ENCODE measurements around the gene NRXN3.

The NRXN3 gene

GRCh38 chr14:79825046-79825521, 1654.9 kb downstream of the NRXN3 start:
- no peaks in the 10 kb centered on the region for H3K9me3 ChIP-seq (ENCODE audit: control insufficient read depth, insufficient read depth, low read depth, low read length)
- H3K4me3 ChIP-seq (ENCODE audit: low read depth, low read length) = no peak overlapping the region
- H3K27ac ChIP-seq (ENCODE audit: extremely low read depth, low read depth, low read length) = no peak overlapping the region
- ChIA-PET CTCF (interaction anchor here (1.0 kb wide), 1 partner anchor 866 kb away, joined by 3 read pairs; no protein-coding TSS in a partner anchor), POLR2A (no interaction called here)
- no peaks in the 10 kb centered on the region for H3K36me3 ChIP-seq (ENCODE audit: control insufficient read depth in 2 of 2, insufficient read depth in 1 of 2, low read length in 2 of 2)
- no peaks in the 10 kb centered on the region for H3K4me1 ChIP-seq (ENCODE audit: control insufficient read depth, insufficient read depth, low read length)
- no peak for TF ChIP-seq ZNF530 (tag by site-specific recombination; IDR thresholded peaks at IDR 0.05; ENCODE audit: low read depth)
- TF ChIP-seq GLI2 (tag by site-specific recombination; IDR thresholded peaks at IDR 0.05; ENCODE audit: borderline replicate concordance, low read depth) = no peak
- TF ChIP-seq SETDB1 (IDR thresholded peaks at IDR 0.05; ENCODE audit: insufficient read length, low read length) = no peak

- Histone ChIP-seq H3K27ac (ENCODE audit: extremely low read depth, low read depth, low read length) (no peak overlapping the region), H3K4me1 (ENCODE audit: control insufficient read depth, insufficient read depth, low read length) (no peaks in the 10 kb centered on the region), H3K4me3 (ENCODE audit: low read depth, low read length) (no peak overlapping the region), H3K36me3 (ENCODE audit: control insufficient read depth in 2 of 2, insufficient read depth in 1 of 2, low read length in 2 of 2) (no peaks in the 10 kb centered on the region), H3K9me3 (ENCODE audit: control insufficient read depth, insufficient read depth, low read depth, low read length) (no peaks in the 10 kb centered on the region)
- POLR2A ChIA-PET = no interaction called here
- TF ChIP-seq GLIS1 (tag by site-specific recombination; IDR thresholded peaks at IDR 0.05) (no peak), ZNF324 (tag by site-specific recombination; IDR thresholded peaks at IDR 0.05) (no peak), ZNF248 (tag by site-specific recombination; IDR thresholded peaks at IDR 0.05) (no peak), BCL11A (tag by site-specific recombination; IDR thresholded peaks at IDR 0.05; ENCODE audit: low read depth) (no peak), ZNF140 (tag by site-specific recombination; IDR thresholded peaks at IDR 0.05) (no peak), ZFP37 (tag by site-specific recombination; IDR thresholded peaks at IDR 0.05) (no peak), ZNF629 (tag by site-specific recombination; IDR thresholded peaks at IDR 0.05) (no peak), ZNF561 (tag by site-specific recombination; IDR thresholded peaks at IDR 0.05; ENCODE audit: borderline replicate concordance) (no peak), ZNF677 (tag by site-specific recombination; IDR thresholded peaks at IDR 0.05) (no peak), INSM2 (tag by site-specific recombination; IDR thresholded peaks at IDR 0.05) (no peak)
- TF ChIP-seq, protein P1, sequence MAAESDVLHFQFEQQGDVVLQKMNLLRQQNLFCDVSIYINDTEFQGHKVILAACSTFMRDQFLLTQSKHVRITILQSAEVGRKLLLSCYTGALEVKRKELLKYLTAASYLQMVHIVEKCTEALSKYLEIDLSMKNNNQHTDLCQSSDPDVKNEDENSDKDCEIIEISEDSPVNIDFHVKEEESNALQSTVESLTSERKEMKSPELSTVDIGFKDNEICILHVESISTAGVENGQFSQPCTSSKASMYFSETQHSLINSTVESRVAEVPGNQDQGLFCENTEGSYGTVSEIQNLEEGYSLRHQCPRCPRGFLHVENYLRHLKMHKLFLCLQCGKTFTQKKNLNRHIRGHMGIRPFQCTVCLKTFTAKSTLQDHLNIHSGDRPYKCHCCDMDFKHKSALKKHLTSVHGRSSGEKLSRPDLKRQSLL (tag by site-specific recombination; IDR thresholded peaks at IDR 0.05) = no peak
- TF ChIP-seq, protein P2, sequence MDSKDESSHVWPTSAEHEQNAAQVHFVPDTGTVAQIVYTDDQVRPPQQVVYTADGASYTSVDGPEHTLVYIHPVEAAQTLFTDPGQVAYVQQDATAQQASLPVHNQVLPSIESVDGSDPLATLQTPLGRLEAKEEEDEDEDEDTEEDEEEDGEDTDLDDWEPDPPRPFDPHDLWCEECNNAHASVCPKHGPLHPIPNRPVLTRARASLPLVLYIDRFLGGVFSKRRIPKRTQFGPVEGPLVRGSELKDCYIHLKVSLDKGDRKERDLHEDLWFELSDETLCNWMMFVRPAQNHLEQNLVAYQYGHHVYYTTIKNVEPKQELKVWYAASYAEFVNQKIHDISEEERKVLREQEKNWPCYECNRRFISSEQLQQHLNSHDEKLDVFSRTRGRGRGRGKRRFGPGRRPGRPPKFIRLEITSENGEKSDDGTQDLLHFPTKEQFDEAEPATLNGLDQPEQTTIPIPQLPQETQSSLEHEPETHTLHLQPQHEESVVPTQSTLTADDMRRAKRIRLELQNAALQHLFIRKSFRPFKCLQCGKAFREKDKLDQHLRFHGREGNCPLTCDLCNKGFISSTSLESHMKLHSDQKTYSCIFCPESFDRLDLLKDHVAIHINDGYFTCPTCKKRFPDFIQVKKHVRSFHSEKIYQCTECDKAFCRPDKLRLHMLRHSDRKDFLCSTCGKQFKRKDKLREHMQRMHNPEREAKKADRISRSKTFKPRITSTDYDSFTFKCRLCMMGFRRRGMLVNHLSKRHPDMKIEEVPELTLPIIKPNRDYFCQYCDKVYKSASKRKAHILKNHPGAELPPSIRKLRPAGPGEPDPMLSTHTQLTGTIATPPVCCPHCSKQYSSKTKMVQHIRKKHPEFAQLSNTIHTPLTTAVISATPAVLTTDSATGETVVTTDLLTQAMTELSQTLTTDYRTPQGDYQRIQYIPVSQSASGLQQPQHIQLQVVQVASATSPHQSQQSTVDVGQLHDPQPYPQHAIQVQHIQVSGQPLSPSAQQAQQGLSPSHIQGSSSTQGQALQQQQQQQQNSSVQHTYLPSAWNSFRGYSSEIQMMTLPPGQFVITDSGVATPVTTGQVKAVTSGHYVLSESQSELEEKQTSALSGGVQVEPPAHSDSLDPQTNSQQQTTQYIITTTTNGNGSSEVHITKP (tag by site-specific recombination; IDR thresholded peaks at IDR 0.05) = no peak
- TF ChIP-seq, protein P3, sequence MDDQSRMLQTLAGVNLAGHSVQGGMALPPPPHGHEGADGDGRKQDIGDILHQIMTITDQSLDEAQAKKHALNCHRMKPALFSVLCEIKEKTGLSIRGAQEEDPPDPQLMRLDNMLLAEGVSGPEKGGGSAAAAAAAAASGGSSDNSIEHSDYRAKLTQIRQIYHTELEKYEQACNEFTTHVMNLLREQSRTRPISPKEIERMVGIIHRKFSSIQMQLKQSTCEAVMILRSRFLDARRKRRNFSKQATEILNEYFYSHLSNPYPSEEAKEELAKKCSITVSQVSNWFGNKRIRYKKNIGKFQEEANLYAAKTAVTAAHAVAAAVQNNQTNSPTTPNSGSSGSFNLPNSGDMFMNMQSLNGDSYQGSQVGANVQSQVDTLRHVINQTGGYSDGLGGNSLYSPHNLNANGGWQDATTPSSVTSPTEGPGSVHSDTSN (CRISPR knock-in tag; IDR thresholded peaks at IDR 0.05) = no peak
- TF ChIP-seq, protein P4, sequence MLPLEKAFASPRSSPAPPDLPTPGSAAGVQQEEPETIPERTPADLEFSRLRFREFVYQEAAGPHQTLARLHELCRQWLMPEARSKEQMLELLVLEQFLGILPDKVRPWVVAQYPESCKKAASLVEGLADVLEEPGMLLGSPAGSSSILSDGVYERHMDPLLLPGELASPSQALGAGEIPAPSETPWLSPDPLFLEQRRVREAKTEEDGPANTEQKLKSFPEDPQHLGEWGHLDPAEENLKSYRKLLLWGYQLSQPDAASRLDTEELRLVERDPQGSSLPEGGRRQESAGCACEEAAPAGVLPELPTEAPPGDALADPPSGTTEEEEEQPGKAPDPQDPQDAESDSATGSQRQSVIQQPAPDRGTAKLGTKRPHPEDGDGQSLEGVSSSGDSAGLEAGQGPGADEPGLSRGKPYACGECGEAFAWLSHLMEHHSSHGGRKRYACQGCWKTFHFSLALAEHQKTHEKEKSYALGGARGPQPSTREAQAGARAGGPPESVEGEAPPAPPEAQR (tag by site-specific recombination; IDR thresholded peaks at IDR 0.05) = no peak
- CTCF ChIA-PET = no interaction called here
These were observed 1656.2 kb downstream of the NRXN3 start for GRCh38 chr14:79826362-79826761.
